ENCODE results near the gene ZNF594.
"Not testable (repeated sequence)": the region's sequence is repeated elsewhere in the genome, so short reads cannot be mapped to it uniquely, and the experiment has no call there.

DNA sequence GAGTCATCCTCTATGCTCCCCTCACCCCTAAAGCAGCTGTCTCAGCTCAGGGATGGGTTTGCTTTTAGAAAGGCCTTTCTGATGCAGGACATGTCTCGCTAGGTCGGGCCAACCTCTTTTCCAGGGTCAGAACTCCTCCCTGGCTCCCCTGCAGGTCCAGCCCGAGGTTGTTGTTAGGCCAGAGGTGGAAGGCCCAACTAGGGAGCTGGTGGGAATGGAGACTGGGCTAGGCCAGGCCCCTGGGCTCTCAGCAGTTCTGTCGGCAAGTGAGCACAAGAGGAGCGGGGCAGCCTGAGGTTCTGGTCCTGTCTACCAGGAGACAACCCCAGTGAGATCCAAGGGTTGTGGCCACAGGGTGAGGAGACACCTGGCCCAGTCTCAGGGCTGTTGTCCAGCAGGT, 61.0 kb downstream of the ZNF594 start:
- TF ChIP-seq, protein P1, sequence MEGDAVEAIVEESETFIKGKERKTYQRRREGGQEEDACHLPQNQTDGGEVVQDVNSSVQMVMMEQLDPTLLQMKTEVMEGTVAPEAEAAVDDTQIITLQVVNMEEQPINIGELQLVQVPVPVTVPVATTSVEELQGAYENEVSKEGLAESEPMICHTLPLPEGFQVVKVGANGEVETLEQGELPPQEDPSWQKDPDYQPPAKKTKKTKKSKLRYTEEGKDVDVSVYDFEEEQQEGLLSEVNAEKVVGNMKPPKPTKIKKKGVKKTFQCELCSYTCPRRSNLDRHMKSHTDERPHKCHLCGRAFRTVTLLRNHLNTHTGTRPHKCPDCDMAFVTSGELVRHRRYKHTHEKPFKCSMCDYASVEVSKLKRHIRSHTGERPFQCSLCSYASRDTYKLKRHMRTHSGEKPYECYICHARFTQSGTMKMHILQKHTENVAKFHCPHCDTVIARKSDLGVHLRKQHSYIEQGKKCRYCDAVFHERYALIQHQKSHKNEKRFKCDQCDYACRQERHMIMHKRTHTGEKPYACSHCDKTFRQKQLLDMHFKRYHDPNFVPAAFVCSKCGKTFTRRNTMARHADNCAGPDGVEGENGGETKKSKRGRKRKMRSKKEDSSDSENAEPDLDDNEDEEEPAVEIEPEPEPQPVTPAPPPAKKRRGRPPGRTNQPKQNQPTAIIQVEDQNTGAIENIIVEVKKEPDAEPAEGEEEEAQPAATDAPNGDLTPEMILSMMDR (IDR thresholded peaks at IDR 0.05; ENCODE audit: extremely low read depth in 1 of 2, insufficient read depth in 1 of 2, low read depth in 1 of 2, low read length in 2 of 2) = not testable (repeated sequence)
- not testable (repeated sequence) for TF ChIP-seq EZH2 (IDR thresholded peaks at IDR 0.05; ENCODE audit: borderline replicate concordance, low read depth, low read length, severe bottlenecking); POLR2AphosphoS5 (IDR thresholded peaks at IDR 0.05; ENCODE audit: insufficient read depth, low read depth, low read length); POLR2A (IDR thresholded peaks at IDR 0.05; ENCODE audit: low read depth, low read length); JUN (IDR thresholded peaks at IDR 0.05; ENCODE audit: borderline replicate concordance, insufficient read depth, insufficient read length, low read depth); GATA2 (IDR thresholded peaks at IDR 0.05; ENCODE audit: insufficient read depth, insufficient read length, low read depth, low read length); FOS (IDR thresholded peaks at IDR 0.05; ENCODE audit: borderline replicate concordance, insufficient read depth, low read length)
- TF ChIP-seq, protein P2, sequence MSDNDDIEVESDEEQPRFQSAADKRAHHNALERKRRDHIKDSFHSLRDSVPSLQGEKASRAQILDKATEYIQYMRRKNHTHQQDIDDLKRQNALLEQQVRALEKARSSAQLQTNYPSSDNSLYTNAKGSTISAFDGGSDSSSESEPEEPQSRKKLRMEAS (IDR thresholded peaks at IDR 0.05; ENCODE audit: insufficient read depth, insufficient read length) = not testable (repeated sequence)

Data from endothelial cell of umbilical vein (primary cell).